Spinal cord (tissue), 10 donors: ENCODE results near the gene UPK1A. TPM values are rescaled to one million over a fixed set of nuclear protein-coding genes. Genes with fewer than 3 reads are reported as not detected.
"Not testable (repeated sequence)": the region's sequence is repeated elsewhere in the genome, so short reads cannot be mapped to it uniquely, and the experiment has no call there.

ENCODE experiments used
- DNase-seq, 6 donors: peaks; one replicate each; pipeline versions ENCODE4 v3.0.0 to v3.0.0-alpha.2; 2013 to 2015; ENCODE audit warnings: low spot score in 6 of 6, low read depth in 4 of 6
- H3K27ac ChIP-seq: one replicate; pipeline ENCODE4 v1.5.1; 2013; ENCODE audit warnings: low read depth, low read length, control low read depth
- H3K27me3 ChIP-seq: one replicate; pipeline ENCODE4 v1.6.1; 2013; ENCODE audit warnings: low read length; ENCODE audit not compliant: control insufficient read depth, insufficient read depth
- H3K36me3 ChIP-seq: one replicate; pipeline ENCODE4 v1.6.1; 2013; ENCODE audit warnings: low read length; ENCODE audit not compliant: control insufficient read depth, insufficient read depth
- H3K4me1 ChIP-seq: one replicate; pipeline ENCODE4 v1.6.1; 2013; ENCODE audit warnings: low read length; ENCODE audit not compliant: control insufficient read depth, insufficient read depth
- H3K4me3 ChIP-seq: one replicate; pipeline ENCODE4 v1.5.1; 2013; ENCODE audit warnings: low read depth, low read length, control low read depth
- H3K9me3 ChIP-seq: one replicate; pipeline ENCODE4 v1.6.1; 2013; ENCODE audit warnings: low read length; ENCODE audit not compliant: control insufficient read depth, insufficient read depth
- WGBS: methylation state at CpG from one replicate; pipeline ENCODE4 v1.1.5; 2013; ENCODE audit warnings: missing lambda C conversion rate; ENCODE audit not compliant: insufficient coverage; 5-methylcytosine and 5-hydroxymethylcytosine counted together
- polyA plus RNA-seq, 2 donors: library from polyadenylated mRNA; unstranded; fragments of 120-200 nt; gene quantifications; one replicate each; pipeline ENCODE4 v1.2.1, GENCODE V29; 2013; ENCODE audit not compliant: insufficient read length in 2 of 2
- total RNA-seq, 2 donors: library from RNA; depleted of rRNA in 1 of 2; stranded (reverse); fragments of 120-200 nt in 1 of 2; fragments of >200 nt in 1 of 2; gene quantifications; one replicate each; pipeline versions ENCODE4 v1.2.3 to v1.2.4, GENCODE V29; 2013 to 2014
- donor health status: healthy.

The UPK1A gene
- total and polyA plus RNA-seq, 4 donors, result 0.21 TPM; not detected in 3

GRCh38 chr19:35643255-35644205 is 22.8 kb upstream of the UPK1A start:
- H3K9me3 ChIP-seq, result no peaks in the 10 kb centered on the region
- peaks cover under 1% of the 10 kb centered on the region for H3K36me3 ChIP-seq
- H3K27me3 ChIP-seq, result no peaks in the 10 kb centered on the region
- WGBS, result under 1% methylated on average over 68 of the region's 69 CpGs
- DNase-seq, result peak in 4 of 6 donors; percentile 53 to 91 (median 74)
- peak overlapping the region; percentile 68 for H3K4me3 ChIP-seq
- H3K4me1 ChIP-seq, result peaks cover 46% of the 10 kb centered on the region
- H3K27ac ChIP-seq, result peak overlapping the region; percentile 92

- under 1% methylated on average over 60 of the region's 60 CpGs for WGBS
- peak overlapping the region; percentile 68 for H3K4me3 ChIP-seq
- peaks cover 54% of the 10 kb centered on the region for H3K4me1 ChIP-seq
- peak in 4 of 6 donors; percentile 38 to 93 (median 66) for DNase-seq
- H3K27me3 ChIP-seq, result no peaks in the 10 kb centered on the region
- peak overlapping the region; percentile 92 for H3K27ac ChIP-seq
- no peaks in the 10 kb centered on the region for H3K36me3 ChIP-seq
- no peaks in the 10 kb centered on the region for H3K9me3 ChIP-seq
Measured at GRCh38 chr19:35644206-35644986, 21.9 kb upstream of the UPK1A start.

- Histone ChIP-seq H3K4me1 (peaks cover 56% of the 10 kb centered on the region), H3K27me3 (no peaks in the 10 kb centered on the region), H3K36me3 (peaks cover 2% of the 10 kb centered on the region), H3K9me3 (no peaks in the 10 kb centered on the region), H3K4me3 (peak overlapping the region; percentile 68), H3K27ac (peak overlapping the region; percentile 92)
- WGBS, result 24% methylated on average over 9 of the region's 20 CpGs
- DNase-seq, result peak in 3 of 6 donors; percentile 31 to 90 (median 87)
Measured at GRCh38 chr19:35644987-35645679, 21.2 kb upstream of the UPK1A start.

- H3K36me3 ChIP-seq, result peaks cover 6% of the 10 kb centered on the region
- H3K27ac ChIP-seq, result no peak overlapping the region
- no peak overlapping the region for H3K4me3 ChIP-seq
- H3K9me3 ChIP-seq, result no peaks in the 10 kb centered on the region
- DNase-seq, result no peak
- WGBS, result 91% methylated on average over 4 of the region's 7 CpGs
- peaks cover 56% of the 10 kb centered on the region for H3K4me1 ChIP-seq
- no peaks in the 10 kb centered on the region for H3K27me3 ChIP-seq
Measured at GRCh38 chr19:35645680-35646511, 20.4 kb upstream of the UPK1A start.

GRCh38 chr19:35648017-35648961 is 18.0 kb upstream of the UPK1A start, which contains the start of gene COX6B1:
Gene COX6B1, plus strand, starts transcription at chr19:35648323. Its CDS starts 2,921 bp downstream, at chr19:35651244.
- H3K36me3 ChIP-seq, result peaks cover 26% of the 10 kb centered on the region
- WGBS, result 0% methylated on average over 38 of the region's 46 CpGs
- peaks cover 37% of the 10 kb centered on the region for H3K4me1 ChIP-seq
- peak; percentile 83 to 99 (median 94) for DNase-seq
- no peaks in the 10 kb centered on the region for H3K27me3 ChIP-seq
- H3K4me3 ChIP-seq, result peak within 1 kb of the TSS; percentile 78
- no peaks in the 10 kb centered on the region for H3K9me3 ChIP-seq
- H3K27ac ChIP-seq, result peak within 1 kb of the TSS; percentile 70

GRCh38 chr19:35650581-35650980 is 15.7 kb upstream of the UPK1A start:
- Histone ChIP-seq H3K4me1 (peaks cover 17% of the 10 kb centered on the region), H3K4me3 (no peak overlapping the region), H3K27me3 (no peaks in the 10 kb centered on the region), H3K27ac (no peak overlapping the region), H3K36me3 (peaks cover 43% of the 10 kb centered on the region), H3K9me3 (no peaks in the 10 kb centered on the region)
- WGBS, result 91% methylated on average over 9 of the region's 9 CpGs
- DNase-seq, result no peak

- not testable (repeated sequence) for DNase-seq, H3K4me1 ChIP-seq, H3K27ac ChIP-seq, H3K4me3 ChIP-seq, H3K27me3 ChIP-seq, H3K9me3 ChIP-seq
- H3K36me3 ChIP-seq, result peaks cover 76% of the 10 kb centered on the region
- 95% methylated on average over 3 of the region's 6 CpGs for WGBS
Measured at GRCh38 chr19:35654828-35655227, 11.5 kb upstream of the UPK1A start.

- no peaks in the 10 kb centered on the region for H3K9me3 ChIP-seq
- 93% methylated on average over 4 of the region's 4 CpGs for WGBS
- no peaks in the 10 kb centered on the region for H3K4me1 ChIP-seq
- no peak overlapping the region for H3K4me3 ChIP-seq
- no peak for DNase-seq
- H3K36me3 ChIP-seq, result peaks cover 78% of the 10 kb centered on the region
- no peaks in the 10 kb centered on the region for H3K27me3 ChIP-seq
- H3K27ac ChIP-seq, result no peak overlapping the region
Measured at GRCh38 chr19:35655600-35655999, 10.7 kb upstream of the UPK1A start.
